ENCODE results near the gene THRB. TPM values are rescaled to one million over a fixed set of nuclear protein-coding genes. Genes with fewer than 3 reads are reported as not detected.

Gene THRB
- total RNA-seq, 1 donor from 2014 or later: 0.31 TPM

DNA sequence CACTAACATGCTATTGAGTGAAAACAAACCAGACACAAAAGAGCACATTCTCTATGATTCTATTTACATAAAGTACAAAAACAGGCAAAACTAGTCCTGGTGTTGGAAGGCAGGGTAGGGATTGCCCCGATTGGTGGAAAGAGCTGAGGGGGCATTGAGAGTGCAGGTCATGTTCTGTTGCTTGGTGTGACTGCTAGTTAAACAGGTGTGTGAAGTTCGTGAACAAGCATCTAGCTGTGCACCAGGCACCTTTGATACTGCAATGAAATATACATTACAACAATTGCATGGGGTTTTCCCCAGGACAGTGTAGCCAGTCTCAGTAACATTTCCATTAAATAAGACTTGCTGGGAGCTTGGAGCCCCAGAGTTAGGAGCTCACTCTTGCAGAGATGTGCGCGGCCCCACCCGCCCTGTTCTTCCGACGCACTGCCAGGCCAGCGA lies 26.3 kb upstream of the THRB start:
- Mint-ChIP-seq H3K9me3 (no peaks in the 10 kb centered on the region), H3K36me3 (ENCODE audit: low read depth) (no peaks in the 10 kb centered on the region), H3K4me1 (peaks cover 25% of the 10 kb centered on the region), H3K4me3 (peak overlapping the region; percentile 75), H3K27ac (no peak overlapping the region), H3K27me3 (peaks cover 33% of the 10 kb centered on the region)
- CTCF ChIA-PET: no interaction called here
- POLR2A ChIA-PET: interaction anchor here (1.3 kb wide), 1 partner anchor 27 kb away, joined by 4 read pairs; the partner anchor contains the start of gene THRB
- no peak for TF ChIP-seq CTCF (IDR thresholded peaks at IDR 0.05)
- ATAC-seq (ENCODE audit: low read depth): no peak
- intact Hi-C loops (cut with micrococcal nuclease): loop anchor here (1.0 kb wide), 2 partner anchors 14 to 26 kb away; no protein-coding TSS in a partner anchor
- DNase-seq: no peak

DNA sequence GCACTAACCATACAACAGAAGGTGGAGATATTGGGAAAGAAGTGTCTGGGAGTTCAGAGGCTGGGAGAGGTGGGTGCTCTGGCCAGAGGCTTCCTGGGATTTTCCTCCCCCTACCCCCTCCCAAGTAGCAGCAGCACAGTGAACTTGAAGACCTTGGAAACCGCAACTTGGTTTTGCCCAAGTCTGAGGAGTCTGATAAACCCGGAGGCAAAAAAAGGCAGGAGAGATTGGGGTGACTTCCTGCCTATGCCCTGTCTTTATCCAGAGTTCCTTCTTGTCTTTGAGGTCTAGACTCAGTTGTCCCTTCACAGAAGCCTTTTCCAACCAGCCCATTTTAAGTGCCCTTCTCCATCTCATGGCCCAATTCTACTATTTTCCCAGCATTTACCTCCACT lies 25.4 kb upstream of the THRB start:
- no peak for TF ChIP-seq CTCF (IDR thresholded peaks at IDR 0.05)
- Mint-ChIP-seq H3K4me3 (no peak overlapping the region), H3K27ac (no peak overlapping the region), H3K36me3 (ENCODE audit: low read depth) (no peaks in the 10 kb centered on the region), H3K27me3 (peaks cover 33% of the 10 kb centered on the region), H3K9me3 (no peaks in the 10 kb centered on the region), H3K4me1 (peaks cover 25% of the 10 kb centered on the region)
- ATAC-seq (ENCODE audit: low read depth) (no peak), DNase-seq (no peak)
- intact Hi-C loops (cut with micrococcal nuclease): no loop called here
- ChIA-PET POLR2A (no interaction called here), CTCF (no interaction called here)

DNA sequence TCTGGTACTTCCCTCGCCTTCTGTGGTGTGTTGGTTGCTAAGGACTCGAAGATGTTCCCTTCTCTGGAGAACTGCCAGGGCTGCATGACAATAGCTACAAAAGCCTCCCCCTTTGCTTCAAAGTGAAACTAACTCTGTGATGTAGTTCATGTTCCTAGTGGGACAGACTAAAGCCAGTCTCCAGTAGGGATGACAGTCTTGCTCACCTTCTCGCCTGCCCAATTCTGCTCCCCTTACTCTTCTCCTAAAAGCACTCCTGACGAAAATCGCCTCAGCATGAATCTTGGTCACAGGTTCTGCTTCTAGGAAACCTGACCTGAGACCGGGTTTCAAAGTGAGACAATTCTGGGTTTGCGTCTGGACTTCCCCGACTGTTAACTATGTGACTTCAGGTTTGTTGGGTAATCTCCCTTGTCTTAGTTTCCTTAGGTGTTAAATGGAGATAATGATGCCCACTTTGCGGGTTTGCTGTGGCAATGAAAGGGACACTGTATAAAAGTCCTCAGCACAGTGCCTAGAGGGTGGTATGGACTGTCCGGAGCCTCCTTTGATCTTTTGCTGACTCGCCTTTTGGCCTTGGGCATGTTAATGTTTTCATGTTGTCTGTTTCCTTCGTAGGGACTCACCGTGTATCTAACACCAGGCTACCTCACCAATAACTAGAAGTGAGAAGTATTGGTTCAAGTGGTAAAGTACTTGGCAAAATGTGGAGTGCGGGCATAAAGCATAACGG lies 24.9 kb upstream of the THRB start:
- peaks cover 25% of the 10 kb centered on the region for H3K4me1 Mint-ChIP-seq
- ChIA-PET CTCF (no interaction called here), POLR2A (no interaction called here)
- no peaks in the 10 kb centered on the region for H3K9me3 Mint-ChIP-seq
- no peak for TF ChIP-seq CTCF (IDR thresholded peaks at IDR 0.05)
- no peak for ATAC-seq (ENCODE audit: low read depth)
- H3K27me3 Mint-ChIP-seq: peaks cover 33% of the 10 kb centered on the region
- peak overlapping the region; percentile 49 for H3K4me3 Mint-ChIP-seq
- intact Hi-C loops (cut with micrococcal nuclease): no loop called here
- no peak overlapping the region for H3K27ac Mint-ChIP-seq
- DNase-seq: no peak
- H3K36me3 Mint-ChIP-seq (ENCODE audit: low read depth): no peaks in the 10 kb centered on the region

DNA sequence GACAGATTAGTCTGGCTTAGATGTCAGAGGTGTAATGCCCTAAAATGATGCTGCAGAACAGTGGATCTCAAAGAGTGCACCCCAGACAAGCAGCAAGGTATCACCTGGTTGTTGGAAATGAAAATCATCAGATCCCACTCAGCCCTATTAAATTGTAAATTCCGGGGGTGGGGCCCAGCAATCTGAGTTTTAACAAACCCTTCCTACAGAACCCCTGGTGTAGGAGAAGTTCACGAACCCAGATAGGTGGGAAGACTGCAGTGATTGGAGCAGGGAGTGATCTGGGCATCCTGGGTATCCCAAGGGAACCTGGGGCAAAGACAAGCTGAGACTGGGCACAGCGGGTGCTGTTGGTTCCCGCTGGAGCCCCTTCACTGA lies 24.3 kb upstream of the THRB start:
- Mint-ChIP-seq H3K9me3 (no peaks in the 10 kb centered on the region), H3K4me1 (peaks cover 25% of the 10 kb centered on the region), H3K36me3 (ENCODE audit: low read depth) (no peaks in the 10 kb centered on the region), H3K27me3 (peaks cover 33% of the 10 kb centered on the region), H3K4me3 (no peak overlapping the region), H3K27ac (no peak overlapping the region)
- intact Hi-C loops (cut with micrococcal nuclease): no loop called here
- POLR2A ChIA-PET: no interaction called here
- no peak for TF ChIP-seq CTCF (IDR thresholded peaks at IDR 0.05)
- ATAC-seq (ENCODE audit: low read depth) (no peak), DNase-seq (no peak)
- CTCF ChIA-PET: no interaction called here

DNA sequence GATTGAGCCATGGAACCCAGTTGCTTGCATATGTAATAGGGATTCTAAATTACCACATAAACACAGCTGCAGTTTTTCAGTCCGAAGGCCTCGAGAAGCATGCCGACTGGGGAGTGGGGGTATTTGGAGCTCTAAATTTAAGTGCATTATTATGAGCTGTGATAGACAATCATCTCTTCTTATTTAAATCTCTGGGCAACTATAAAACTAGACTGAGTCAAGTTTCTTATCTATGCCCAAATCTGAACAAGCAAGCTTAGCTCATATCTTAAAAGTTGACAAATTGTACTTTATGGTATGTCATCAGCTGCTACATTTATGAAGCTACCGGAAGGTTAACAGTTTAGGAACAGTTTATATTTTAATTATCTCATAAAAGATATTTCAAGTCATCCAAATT lies 19.5 kb upstream of the THRB start:
- H3K36me3 Mint-ChIP-seq (ENCODE audit: low read depth): no peaks in the 10 kb centered on the region
- POLR2A ChIA-PET: no interaction called here
- CTCF ChIA-PET: no interaction called here
- no peak overlapping the region for H3K27ac Mint-ChIP-seq
- peaks cover 15% of the 10 kb centered on the region for H3K27me3 Mint-ChIP-seq
- no peaks in the 10 kb centered on the region for H3K9me3 Mint-ChIP-seq
- ATAC-seq (ENCODE audit: low read depth) (no peak), DNase-seq (no peak)
- peaks cover under 1% of the 10 kb centered on the region for H3K4me1 Mint-ChIP-seq
- intact Hi-C loops (cut with micrococcal nuclease): no loop called here
- TF ChIP-seq CTCF (IDR thresholded peaks at IDR 0.05): no peak
- H3K4me3 Mint-ChIP-seq: no peak overlapping the region
